KMS-11 (cell line): ENCODE data around the gene RSPRY1.

Experiments used
- H2AFZ ChIP-seq: fragments of 200-600 bp; sonication (generic); 2 replicates; pipeline ENCODE4 v1.6.1; 2016; ENCODE audit warnings: antibody characterized with exemption, mixed run types, low read depth
- H3K27ac ChIP-seq: fragments of 200-600 bp; sonication (generic); 2 replicates; pipeline ENCODE4 v1.6.1; 2016; ENCODE audit warnings: mild to moderate bottlenecking, mixed run types
- H3K27me3 ChIP-seq: fragments of 200-600 bp; sonication (generic); 2 replicates; pipeline ENCODE4 v1.6.1; 2017; ENCODE audit warnings: mild to moderate bottlenecking, low read depth, mixed run types, moderate library complexity; ENCODE audit not compliant: insufficient read depth
- H3K36me3 ChIP-seq: fragments of 200-600 bp; sonication (generic); 2 replicates; pipeline ENCODE4 v1.6.1; 2017; ENCODE audit warnings: mild to moderate bottlenecking, mixed run types; ENCODE audit not compliant: insufficient read depth
- H3K4me1 ChIP-seq: fragments of 200-600 bp; sonication (generic); 2 replicates; pipeline ENCODE4 v1.6.1; 2016; ENCODE audit warnings: mild to moderate bottlenecking, low read depth, mixed run types; ENCODE audit not compliant: poor library complexity, severe bottlenecking
- H3K4me2 ChIP-seq: fragments of 200-600 bp; sonication (generic); 2 replicates; pipeline ENCODE4 v1.7.0; 2016; ENCODE audit warnings: mild to moderate bottlenecking, mixed run types
- H3K4me3 ChIP-seq: fragments of 200-600 bp; sonication (generic); IDR thresholded peaks from 2 replicates; pipeline ENCODE4 v1.6.1; 2017; ENCODE audit warnings: low read depth, low read length, mixed read lengths; ENCODE audit not compliant: insufficient read depth
- H3K79me2 ChIP-seq: fragments of 200-600 bp; sonication (generic); 2 replicates; pipeline ENCODE4 v1.6.1; 2016; ENCODE audit warnings: low read depth, mixed run types; ENCODE audit not compliant: insufficient read depth
- H3K9ac ChIP-seq: fragments of 200-600 bp; sonication (generic); 2 replicates; pipeline ENCODE4 v1.6.1; 2016; ENCODE audit warnings: mild to moderate bottlenecking, mixed run types
- H4K20me1 ChIP-seq: fragments of 200-600 bp; sonication (generic); 2 replicates; pipeline ENCODE4 v1.6.1; 2016; ENCODE audit warnings: mild to moderate bottlenecking, mixed run types; ENCODE audit not compliant: insufficient read depth
- CTCF ChIP-seq: fragments of 200-600 bp; sonication (generic); conservative IDR thresholded peaks from 2 replicates; pipeline ENCODE4 v1.6.1; 2017; ENCODE audit warnings: low read depth, mild to moderate bottlenecking, antibody characterized with exemption, low read length, moderate library complexity, mixed read lengths

Gene RSPRY1

GRCh38 chr16:57145046-57146021 lies 40.8 kb upstream of the RSPRY1 start:
- Histone ChIP-seq H3K36me3 (no peaks in the 10 kb centered on the region), H3K4me1 (peaks cover 7% of the 10 kb centered on the region), H3K79me2 (no peaks in the 10 kb centered on the region), H3K4me3 (no peak overlapping the region), H3K27me3 (no peaks in the 10 kb centered on the region), H3K27ac (no peak overlapping the region), H2AFZ (no peak overlapping the region), H4K20me1 (no peaks in the 10 kb centered on the region), H3K4me2 (no peak overlapping the region), H3K9ac (no peak overlapping the region)
- TF ChIP-seq CTCF: no peak

GRCh38 chr16:57146040-57146647 lies 40.0 kb upstream of the RSPRY1 start:
- H3K9ac ChIP-seq: no peak overlapping the region
- peaks cover 12% of the 10 kb centered on the region for H3K4me1 ChIP-seq
- no peak overlapping the region for H2AFZ ChIP-seq
- H3K79me2 ChIP-seq: no peaks in the 10 kb centered on the region
- H3K4me3 ChIP-seq: no peak overlapping the region
- H4K20me1 ChIP-seq: no peaks in the 10 kb centered on the region
- H3K36me3 ChIP-seq: no peaks in the 10 kb centered on the region
- no peak overlapping the region for H3K27ac ChIP-seq
- H3K27me3 ChIP-seq: no peaks in the 10 kb centered on the region
- no peak for TF ChIP-seq CTCF
- no peak overlapping the region for H3K4me2 ChIP-seq

- no peak overlapping the region for H3K4me3 ChIP-seq
- peaks cover 18% of the 10 kb centered on the region for H3K4me1 ChIP-seq
- no peaks in the 10 kb centered on the region for H4K20me1 ChIP-seq
- H3K36me3 ChIP-seq: no peaks in the 10 kb centered on the region
- H3K79me2 ChIP-seq: no peaks in the 10 kb centered on the region
- peak; percentile 34; the same call in 1 of the 2 replicates for TF ChIP-seq CTCF
- no peak overlapping the region for H3K27ac ChIP-seq
- no peak overlapping the region for H3K9ac ChIP-seq
- H2AFZ ChIP-seq: no peak overlapping the region
- no peak overlapping the region for H3K4me2 ChIP-seq
- no peaks in the 10 kb centered on the region for H3K27me3 ChIP-seq
Observed at GRCh38 chr16:57146735-57147134, 39.4 kb upstream of the RSPRY1 start.

GRCh38 chr16:57147381-57148221 lies 38.5 kb upstream of the RSPRY1 start:
- Histone ChIP-seq H3K27me3 (no peaks in the 10 kb centered on the region), H2AFZ (no peak overlapping the region), H4K20me1 (no peaks in the 10 kb centered on the region), H3K79me2 (no peaks in the 10 kb centered on the region), H3K36me3 (no peaks in the 10 kb centered on the region), H3K27ac (no peak overlapping the region), H3K4me2 (no peak overlapping the region), H3K4me1 (peaks cover 27% of the 10 kb centered on the region), H3K4me3 (no peak overlapping the region), H3K9ac (no peak overlapping the region)
- TF ChIP-seq CTCF: no peak
